Measurements from ENCODE around the gene PTPN14.

Gene PTPN14

GRCh38 chr1:214567481-214567980 lies 16.1 kb upstream of the PTPN14 start:
- H3K79me2 ChIP-seq (ENCODE audit: control insufficient read depth, insufficient read depth, low read length) = no peaks in the 10 kb centered on the region
- no peak overlapping the region for H3K4me3 ChIP-seq (ENCODE audit: low read length)
- no peak overlapping the region for H3K4ac ChIP-seq (ENCODE audit: low read depth, low read length)
- H4K5ac ChIP-seq (ENCODE audit: low read length) = no peak overlapping the region
- no peaks in the 10 kb centered on the region for H3K79me1 ChIP-seq (ENCODE audit: low read length)
- no peak overlapping the region for H4K8ac ChIP-seq (ENCODE audit: low read depth, low read length)
- no peak overlapping the region for H3K9ac ChIP-seq (ENCODE audit: low read length)
- no peak overlapping the region for H3K56ac ChIP-seq (ENCODE audit: low read length)
- no peak overlapping the region for H3K4me2 ChIP-seq (ENCODE audit: low read length)
- no peak overlapping the region for H2BK15ac ChIP-seq (replicated peaks; ENCODE audit: low read depth)
- DNase-seq = no peak
- H3K27me3 ChIP-seq (ENCODE audit: insufficient read depth, low read length, poor library complexity) = no peaks in the 10 kb centered on the region
- WGBS (ENCODE audit: extremely low coverage, insufficient coverage, low lambda C conversion rate) = no CpG with 5 or more reads among the region's 2 CpGs
- no peak overlapping the region for H3K27ac ChIP-seq (ENCODE audit: low read depth, low read length)
- peaks cover 3% of the 10 kb centered on the region for H3K4me1 ChIP-seq (ENCODE audit: control insufficient read depth, low read depth, low read length)
- H3K23ac ChIP-seq (ENCODE audit: low read length) = no peak overlapping the region
- no peak overlapping the region for H2AK5ac ChIP-seq (ENCODE audit: low read length)
- no peak overlapping the region for H3K18ac ChIP-seq (ENCODE audit: low read length)
- no peak overlapping the region for H2BK5ac ChIP-seq (ENCODE audit: low read length)
- no peaks in the 10 kb centered on the region for H3K36me3 ChIP-seq (ENCODE audit: control insufficient read depth, insufficient read depth, low read length)
- H2BK120ac ChIP-seq (ENCODE audit: low read depth, low read length) = no peak overlapping the region

- H4K8ac ChIP-seq (ENCODE audit: low read depth, low read length) = no peak overlapping the region
- no CpG with 5 or more reads among the region's 3 CpGs for WGBS (ENCODE audit: extremely low coverage, insufficient coverage, low lambda C conversion rate)
Measured at GRCh38 chr1:214566158-214567104, 15.0 kb upstream of the PTPN14 start.

GRCh38 chr1:214565310-214565709 lies 13.9 kb upstream of the PTPN14 start:
- Histone ChIP-seq H3K23ac (ENCODE audit: low read length) (no peak overlapping the region), H3K9ac (ENCODE audit: low read length) (no peak overlapping the region), H4K5ac (ENCODE audit: low read length) (no peak overlapping the region), H3K18ac (ENCODE audit: low read length) (no peak overlapping the region), H2BK120ac (ENCODE audit: low read depth, low read length) (no peak overlapping the region), H3K36me3 (ENCODE audit: control insufficient read depth, insufficient read depth, low read length) (no peaks in the 10 kb centered on the region), H3K4me3 (ENCODE audit: low read length) (no peak overlapping the region), H3K27me3 (ENCODE audit: insufficient read depth, low read length, poor library complexity) (no peaks in the 10 kb centered on the region), H3K27ac (ENCODE audit: low read depth, low read length) (no peak overlapping the region), H3K4me2 (ENCODE audit: low read length) (no peak overlapping the region), H2BK5ac (ENCODE audit: low read length) (no peak overlapping the region), H2BK15ac (replicated peaks; ENCODE audit: low read depth) (no peak overlapping the region), H3K56ac (ENCODE audit: low read length) (no peak overlapping the region), H2AK5ac (ENCODE audit: low read length) (no peak overlapping the region), H3K4me1 (ENCODE audit: control insufficient read depth, low read depth, low read length) (no peaks in the 10 kb centered on the region), H3K79me1 (ENCODE audit: low read length) (no peaks in the 10 kb centered on the region), H3K4ac (ENCODE audit: low read depth, low read length) (no peak overlapping the region), H3K79me2 (ENCODE audit: control insufficient read depth, insufficient read depth, low read length) (no peaks in the 10 kb centered on the region), H4K8ac (ENCODE audit: low read depth, low read length) (no peak overlapping the region)
- WGBS (ENCODE audit: extremely low coverage, insufficient coverage, low lambda C conversion rate) = no CpG with 5 or more reads among the region's 1 CpG
- no peak for DNase-seq

More at GRCh38 chr1:214566158-214567104, 15.0 kb upstream of the PTPN14 start:
- Histone ChIP-seq H3K36me3 (ENCODE audit: control insufficient read depth, insufficient read depth, low read length) (no peaks in the 10 kb centered on the region), H3K56ac (ENCODE audit: low read length) (no peak overlapping the region), H3K79me2 (ENCODE audit: control insufficient read depth, insufficient read depth, low read length) (no peaks in the 10 kb centered on the region), H3K27ac (ENCODE audit: low read depth, low read length) (no peak overlapping the region), H3K4me2 (ENCODE audit: low read length) (no peak overlapping the region), H3K4me3 (ENCODE audit: low read length) (no peak overlapping the region), H3K9ac (ENCODE audit: low read length) (no peak overlapping the region), H3K18ac (ENCODE audit: low read length) (no peak overlapping the region), H2BK5ac (ENCODE audit: low read length) (no peak overlapping the region), H2BK120ac (ENCODE audit: low read depth, low read length) (no peak overlapping the region), H3K79me1 (ENCODE audit: low read length) (no peaks in the 10 kb centered on the region), H3K4me1 (ENCODE audit: control insufficient read depth, low read depth, low read length) (no peaks in the 10 kb centered on the region), H3K27me3 (ENCODE audit: insufficient read depth, low read length, poor library complexity) (no peaks in the 10 kb centered on the region), H2AK5ac (ENCODE audit: low read length) (no peak overlapping the region), H4K5ac (ENCODE audit: low read length) (no peak overlapping the region), H2BK15ac (replicated peaks; ENCODE audit: low read depth) (no peak overlapping the region), H3K23ac (ENCODE audit: low read length) (no peak overlapping the region), H3K4ac (ENCODE audit: low read depth, low read length) (no peak overlapping the region)
- no peak for DNase-seq

GRCh38 chr1:214563881-214564280 lies 12.5 kb upstream of the PTPN14 start:
- H3K79me1 ChIP-seq (ENCODE audit: low read length) = no peaks in the 10 kb centered on the region
- no peak overlapping the region for H4K8ac ChIP-seq (ENCODE audit: low read depth, low read length)
- no peak overlapping the region for H3K4me2 ChIP-seq (ENCODE audit: low read length)
- H2BK5ac ChIP-seq (ENCODE audit: low read length) = no peak overlapping the region
- H2BK120ac ChIP-seq (ENCODE audit: low read depth, low read length) = no peak overlapping the region
- H3K27ac ChIP-seq (ENCODE audit: low read depth, low read length) = no peak overlapping the region
- H3K4me1 ChIP-seq (ENCODE audit: control insufficient read depth, low read depth, low read length) = no peaks in the 10 kb centered on the region
- no peak overlapping the region for H3K23ac ChIP-seq (ENCODE audit: low read length)
- H2BK15ac ChIP-seq (replicated peaks; ENCODE audit: low read depth) = no peak overlapping the region
- no peak overlapping the region for H4K5ac ChIP-seq (ENCODE audit: low read length)
- no peak overlapping the region for H2AK5ac ChIP-seq (ENCODE audit: low read length)
- H3K9ac ChIP-seq (ENCODE audit: low read length) = no peak overlapping the region
- H3K56ac ChIP-seq (ENCODE audit: low read length) = no peak overlapping the region
- no peaks in the 10 kb centered on the region for H3K36me3 ChIP-seq (ENCODE audit: control insufficient read depth, insufficient read depth, low read length)
- H3K4ac ChIP-seq (ENCODE audit: low read depth, low read length) = no peak overlapping the region
- no peak for DNase-seq
- H3K27me3 ChIP-seq (ENCODE audit: insufficient read depth, low read length, poor library complexity) = no peaks in the 10 kb centered on the region
- no peak overlapping the region for H3K4me3 ChIP-seq (ENCODE audit: low read length)
- H3K79me2 ChIP-seq (ENCODE audit: control insufficient read depth, insufficient read depth, low read length) = no peaks in the 10 kb centered on the region
- no peak overlapping the region for H3K18ac ChIP-seq (ENCODE audit: low read length)

GRCh38 chr1:214557952-214558735 lies 6.7 kb upstream of the PTPN14 start:
- Histone ChIP-seq H3K56ac (ENCODE audit: low read length) (no peak overlapping the region), H3K36me3 (ENCODE audit: control insufficient read depth, insufficient read depth, low read length) (no peaks in the 10 kb centered on the region), H3K4me3 (ENCODE audit: low read length) (no peak overlapping the region), H3K4ac (ENCODE audit: low read depth, low read length) (peak overlapping the region; percentile 59), H4K5ac (ENCODE audit: low read length) (no peak overlapping the region), H2BK15ac (replicated peaks; ENCODE audit: low read depth) (no peak overlapping the region), H3K18ac (ENCODE audit: low read length) (peak overlapping the region; percentile 69), H3K4me2 (ENCODE audit: low read length) (no peak overlapping the region), H3K79me2 (ENCODE audit: control insufficient read depth, insufficient read depth, low read length) (no peaks in the 10 kb centered on the region), H2BK120ac (ENCODE audit: low read depth, low read length) (no peak overlapping the region), H3K23ac (ENCODE audit: low read length) (no peak overlapping the region), H3K27ac (ENCODE audit: low read depth, low read length) (no peak overlapping the region), H4K8ac (ENCODE audit: low read depth, low read length) (no peak overlapping the region), H3K9ac (ENCODE audit: low read length) (no peak overlapping the region), H3K4me1 (ENCODE audit: control insufficient read depth, low read depth, low read length) (peaks cover 7% of the 10 kb centered on the region), H2AK5ac (ENCODE audit: low read length) (no peak overlapping the region), H3K27me3 (ENCODE audit: insufficient read depth, low read length, poor library complexity) (no peaks in the 10 kb centered on the region), H3K79me1 (ENCODE audit: low read length) (no peaks in the 10 kb centered on the region), H2BK5ac (ENCODE audit: low read length) (no peak overlapping the region)
- WGBS (ENCODE audit: extremely low coverage, insufficient coverage, low lambda C conversion rate) = no CpG with 5 or more reads among the region's 8 CpGs
- no peak for DNase-seq
